ENCODE results near the gene MORN4. TPM values are rescaled to one million over a fixed set of nuclear protein-coding genes. Genes with fewer than 3 reads are reported as not detected.

The MORN4 gene
- total RNA-seq, result 1 to 10 TPM; 1.8 to 2.3 TPM

GRCh38 chr10:97632949-97633884 is at the start of gene MORN4:
Gene MORN4 (minus strand): TSS chr10:97633500. CDS start chr10:97619653, 13,847 bp downstream.
- Histone ChIP-seq H3K4me3 (peak within 1 kb of the TSS; percentile 91), H3K4me1 (no peaks in the 10 kb centered on the region), H3K9me3 (no peaks in the 10 kb centered on the region), H3K36me3 (no peaks in the 10 kb centered on the region), H3K27me3 (no peaks in the 10 kb centered on the region), H3K27ac (peak within 1 kb of the TSS; percentile 2), H3K9ac (ENCODE audit: low read depth in 2 of 2, low read length in 2 of 2) (peak within 1 kb of the TSS; percentile 61 to 72)
- intact Hi-C loops (cut with DNase I), result no loop called here
- peak; percentile 94 for DNase-seq
- TF ChIP-seq, protein P1, sequence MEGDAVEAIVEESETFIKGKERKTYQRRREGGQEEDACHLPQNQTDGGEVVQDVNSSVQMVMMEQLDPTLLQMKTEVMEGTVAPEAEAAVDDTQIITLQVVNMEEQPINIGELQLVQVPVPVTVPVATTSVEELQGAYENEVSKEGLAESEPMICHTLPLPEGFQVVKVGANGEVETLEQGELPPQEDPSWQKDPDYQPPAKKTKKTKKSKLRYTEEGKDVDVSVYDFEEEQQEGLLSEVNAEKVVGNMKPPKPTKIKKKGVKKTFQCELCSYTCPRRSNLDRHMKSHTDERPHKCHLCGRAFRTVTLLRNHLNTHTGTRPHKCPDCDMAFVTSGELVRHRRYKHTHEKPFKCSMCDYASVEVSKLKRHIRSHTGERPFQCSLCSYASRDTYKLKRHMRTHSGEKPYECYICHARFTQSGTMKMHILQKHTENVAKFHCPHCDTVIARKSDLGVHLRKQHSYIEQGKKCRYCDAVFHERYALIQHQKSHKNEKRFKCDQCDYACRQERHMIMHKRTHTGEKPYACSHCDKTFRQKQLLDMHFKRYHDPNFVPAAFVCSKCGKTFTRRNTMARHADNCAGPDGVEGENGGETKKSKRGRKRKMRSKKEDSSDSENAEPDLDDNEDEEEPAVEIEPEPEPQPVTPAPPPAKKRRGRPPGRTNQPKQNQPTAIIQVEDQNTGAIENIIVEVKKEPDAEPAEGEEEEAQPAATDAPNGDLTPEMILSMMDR (IDR thresholded peaks at IDR 0.05), result no peak

DNA sequence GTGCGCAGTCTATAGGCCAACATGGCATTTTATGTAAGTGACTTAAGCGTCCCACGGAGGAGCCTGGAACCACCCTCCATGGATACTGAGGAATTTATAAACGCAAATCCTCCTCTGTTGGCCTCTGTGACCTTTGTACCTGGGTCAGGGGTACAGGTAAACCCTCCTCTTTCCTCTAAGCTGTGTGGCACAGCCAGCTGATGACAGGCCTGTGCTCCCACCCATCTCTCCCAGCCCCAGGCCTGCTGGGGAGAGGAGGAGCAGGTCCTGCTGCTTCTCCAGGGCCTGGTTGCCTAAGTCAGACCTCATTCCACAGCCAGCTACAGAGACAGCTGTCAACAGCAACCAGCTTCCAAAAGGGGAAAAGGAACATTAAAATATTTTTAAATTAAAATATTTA is 48.7 kb upstream of the MORN4 start:
- peak; percentile 56 for DNase-seq
- no peaks in the 10 kb centered on the region for H3K9me3 ChIP-seq
- no peak overlapping the region for H3K4me3 ChIP-seq
- peak overlapping the region; percentile 86 for H3K27ac ChIP-seq
- intact Hi-C loops (cut with DNase I), result no loop called here
- peaks cover 14% of the 10 kb centered on the region for H3K4me1 ChIP-seq
- no peaks in the 10 kb centered on the region for H3K27me3 ChIP-seq
- peak overlapping the region; percentile 37 to 52 for H3K9ac ChIP-seq (ENCODE audit: low read depth in 2 of 2, low read length in 2 of 2)
- H3K36me3 ChIP-seq, result no peaks in the 10 kb centered on the region
- TF ChIP-seq, protein P1 (IDR thresholded peaks at IDR 0.05), result no peak

GRCh38 chr10:97679594-97679993 is 46.3 kb upstream of the MORN4 start:
- peaks cover 14% of the 10 kb centered on the region for H3K4me1 ChIP-seq
- no peak overlapping the region for H3K27ac ChIP-seq
- H3K9ac ChIP-seq (ENCODE audit: low read depth in 2 of 2, low read length in 2 of 2), result no peak overlapping the region
- no peaks in the 10 kb centered on the region for H3K36me3 ChIP-seq
- TF ChIP-seq, protein P1 (IDR thresholded peaks at IDR 0.05), result no peak
- H3K27me3 ChIP-seq, result no peaks in the 10 kb centered on the region
- DNase-seq, result no peak
- intact Hi-C loops (cut with DNase I), result loop anchor here (10.0 kb wide), 1 partner anchor 55 kb away; the partner anchor contains the start of gene ZFYVE27
- H3K4me3 ChIP-seq, result no peak overlapping the region
- H3K9me3 ChIP-seq, result no peaks in the 10 kb centered on the region

GRCh38 chr10:97676770-97677581 is 43.7 kb upstream of the MORN4 start:
- Histone ChIP-seq H3K36me3 (no peaks in the 10 kb centered on the region), H3K4me3 (no peak overlapping the region), H3K4me1 (peaks cover 5% of the 10 kb centered on the region), H3K27ac (no peak overlapping the region), H3K9me3 (no peaks in the 10 kb centered on the region), H3K9ac (ENCODE audit: low read depth in 2 of 2, low read length in 2 of 2) (no peak overlapping the region), H3K27me3 (no peaks in the 10 kb centered on the region)
- TF ChIP-seq, protein P1 (IDR thresholded peaks at IDR 0.05), result peak; percentile 87
- intact Hi-C loops (cut with DNase I), result loop anchor here (10.0 kb wide), 1 partner anchor 58 kb away; the partner anchor contains the start of gene ZFYVE27
- no peak for DNase-seq

GRCh38 chr10:97675222-97675621 is 41.9 kb upstream of the MORN4 start:
- intact Hi-C loops (cut with DNase I), result loop anchor here (10.0 kb wide), 1 partner anchor 60 kb away; the partner anchor contains the start of gene ZFYVE27
- Histone ChIP-seq H3K9me3 (no peaks in the 10 kb centered on the region), H3K27ac (no peak overlapping the region), H3K9ac (ENCODE audit: low read depth in 2 of 2, low read length in 2 of 2) (no peak overlapping the region), H3K4me3 (no peak overlapping the region), H3K27me3 (no peaks in the 10 kb centered on the region), H3K36me3 (no peaks in the 10 kb centered on the region), H3K4me1 (peaks cover 2% of the 10 kb centered on the region)
- TF ChIP-seq, protein P1 (IDR thresholded peaks at IDR 0.05), result no peak
- no peak for DNase-seq

Measured in colonic mucosa (tissue), 4 donors.